Stimulated activated CD8-positive, alpha-beta memory T cell treated with anti-CD3 and anti-CD28 coated beads, Interleukin-7, amount 100 ng/mL, for 1 hour (primary cell): ENCODE results near the gene GP1BB.

Source experiments
- DNase-seq, 2 donors: peaks; one replicate each; pipeline ENCODE4 v3.0.0-alpha.2; 2020; ENCODE audit warnings: low read depth in 2 of 2

The GP1BB gene

GRCh38 chr22:19766511-19767426 is 43.4 kb downstream of the GP1BB start:
- DNase-seq: no peak

- no peak for DNase-seq
These were observed 44.3 kb downstream of the GP1BB start for GRCh38 chr22:19767427-19768341.

GRCh38 chr22:19769393-19769715 is 46.0 kb downstream of the GP1BB start:
- no peak for DNase-seq

- no peak for DNase-seq
These were observed 47.2 kb downstream of the GP1BB start for GRCh38 chr22:19770349-19771220.

- DNase-seq: no peak
These were observed 49.0 kb downstream of the GP1BB start for GRCh38 chr22:19772422-19772672.

GRCh38 chr22:19772673-19773469 is 49.5 kb downstream of the GP1BB start:
- no peak for DNase-seq

GRCh38 chr22:19773470-19774040 is 50.2 kb downstream of the GP1BB start:
- DNase-seq: no peak
